Upper lobe of right lung (tissue), 1 donor: ENCODE data around the gene DRICH1. TPM values are rescaled to one million over a fixed set of nuclear protein-coding genes. Genes with fewer than 3 reads are reported as not detected.
A peak's percentile ranks its signal among the peaks of the same experiment; 100 is the strongest.

ENCODE experiments used
- ATAC-seq: fragments of 200-7000 bp; cut with Tn5 transposase; one replicate; pipeline ENCODE4 v1.9.1; 2020; ENCODE audit warnings: mild to moderate bottlenecking, moderate library complexity
- DNase-seq: peaks from one replicate; pipeline ENCODE4 v3.0.0-alpha.2; 2020
- H3K27ac ChIP-seq: fragments of 200-600 bp; one replicate; pipeline ENCODE4 v1.8.0; 2022
- H3K27me3 ChIP-seq: fragments of 200-600 bp; one replicate; pipeline ENCODE4 v1.8.0; 2022; ENCODE audit warnings: mild to moderate bottlenecking
- H3K36me3 ChIP-seq: fragments of 200-600 bp; one replicate; pipeline ENCODE4 v1.8.0; 2022
- H3K4me1 ChIP-seq: fragments of 200-600 bp; one replicate; pipeline ENCODE4 v1.8.0; 2022
- H3K4me3 ChIP-seq: fragments of 200-600 bp; one replicate; pipeline ENCODE4 v1.8.0; 2022; ENCODE audit warnings: mild to moderate bottlenecking
- H3K9me3 ChIP-seq: fragments of 200-600 bp; one replicate; pipeline ENCODE4 v1.8.0; 2022
- intact Hi-C: fragments of 100-400 bp; cut with DNase I; formaldehyde crosslinking; loops from one replicate; pipeline ENCODE4 v1.11.0; 2022
- total RNA-seq: library from RNA; stranded (reverse); fragmentation: NEBNext Ultra II Directional; extraction: Animal tissue kit (Norgen Biotek cat#: 25700); gene quantifications from one replicate; pipeline ENCODE4 v1.2.1, GENCODE V29; 2021
- TF ChIP-seq, protein P1 (sequence below): fragments of 200-600 bp; IDR thresholded peaks from one replicate; pipeline ENCODE4 v1.8.0; 2022; ENCODE audit warnings: antibody characterized with exemption
- donor health status: DM: no; HTN: yes; CAD: no; lungs with severe emphysema.

Gene DRICH1
- total RNA-seq, 1 donor from 2014 or later: 0.96 TPM

DNA sequence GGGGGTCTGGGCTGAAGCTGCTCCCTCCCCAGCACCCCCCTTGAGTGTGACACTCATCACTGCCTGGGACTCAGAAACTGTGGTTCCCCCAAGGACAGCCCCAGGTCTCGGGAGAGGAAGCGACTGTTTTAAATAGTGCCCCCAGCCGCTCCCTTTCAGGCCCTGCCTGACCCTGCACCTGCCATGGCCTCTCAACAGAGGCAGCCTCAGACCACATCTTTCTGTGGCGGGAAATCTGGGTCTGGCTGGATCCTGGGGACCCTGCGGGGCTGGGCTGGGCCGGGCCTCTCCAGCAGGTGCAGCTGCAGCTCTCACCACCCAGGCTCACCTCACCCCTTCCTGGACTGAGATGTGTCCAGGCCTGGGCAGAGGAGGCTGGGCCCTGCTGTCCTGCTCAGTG is 48.3 kb downstream of the DRICH1 start:
- no peak overlapping the region for H3K27ac ChIP-seq
- ATAC-seq (no peak), DNase-seq (no peak)
- H3K36me3 ChIP-seq: no peaks in the 10 kb centered on the region
- TF ChIP-seq, protein P1, sequence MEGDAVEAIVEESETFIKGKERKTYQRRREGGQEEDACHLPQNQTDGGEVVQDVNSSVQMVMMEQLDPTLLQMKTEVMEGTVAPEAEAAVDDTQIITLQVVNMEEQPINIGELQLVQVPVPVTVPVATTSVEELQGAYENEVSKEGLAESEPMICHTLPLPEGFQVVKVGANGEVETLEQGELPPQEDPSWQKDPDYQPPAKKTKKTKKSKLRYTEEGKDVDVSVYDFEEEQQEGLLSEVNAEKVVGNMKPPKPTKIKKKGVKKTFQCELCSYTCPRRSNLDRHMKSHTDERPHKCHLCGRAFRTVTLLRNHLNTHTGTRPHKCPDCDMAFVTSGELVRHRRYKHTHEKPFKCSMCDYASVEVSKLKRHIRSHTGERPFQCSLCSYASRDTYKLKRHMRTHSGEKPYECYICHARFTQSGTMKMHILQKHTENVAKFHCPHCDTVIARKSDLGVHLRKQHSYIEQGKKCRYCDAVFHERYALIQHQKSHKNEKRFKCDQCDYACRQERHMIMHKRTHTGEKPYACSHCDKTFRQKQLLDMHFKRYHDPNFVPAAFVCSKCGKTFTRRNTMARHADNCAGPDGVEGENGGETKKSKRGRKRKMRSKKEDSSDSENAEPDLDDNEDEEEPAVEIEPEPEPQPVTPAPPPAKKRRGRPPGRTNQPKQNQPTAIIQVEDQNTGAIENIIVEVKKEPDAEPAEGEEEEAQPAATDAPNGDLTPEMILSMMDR: no peak
- H3K4me1 ChIP-seq: no peaks in the 10 kb centered on the region
- intact Hi-C loops: no loop called here
- H3K9me3 ChIP-seq: no peaks in the 10 kb centered on the region
- H3K27me3 ChIP-seq: no peaks in the 10 kb centered on the region
- no peak overlapping the region for H3K4me3 ChIP-seq

DNA sequence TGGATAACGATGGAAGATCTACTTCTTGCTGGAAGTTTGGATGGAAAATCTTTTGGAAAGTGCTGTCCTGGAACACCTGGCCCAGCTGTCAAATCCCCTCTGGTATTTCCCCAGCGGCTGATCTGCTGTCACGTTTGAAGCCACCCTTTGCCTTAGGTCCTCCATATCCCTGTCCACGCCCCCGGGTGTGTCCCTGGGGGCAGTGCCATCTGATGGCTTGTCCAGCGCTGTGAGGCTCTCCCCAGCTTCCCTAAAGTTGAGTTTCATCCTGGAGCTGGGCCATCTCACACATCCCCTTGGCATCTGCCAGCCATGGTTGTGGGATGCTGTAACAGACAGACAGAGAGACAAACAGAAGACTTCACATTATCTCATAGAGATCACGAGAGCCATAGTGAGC is 49.0 kb downstream of the DRICH1 start:
- TF ChIP-seq, protein P1: no peak
- intact Hi-C loops: no loop called here
- Histone ChIP-seq H3K27ac (no peak overlapping the region), H3K4me3 (no peak overlapping the region), H3K4me1 (no peaks in the 10 kb centered on the region), H3K36me3 (no peaks in the 10 kb centered on the region), H3K27me3 (no peaks in the 10 kb centered on the region), H3K9me3 (no peaks in the 10 kb centered on the region)
- DNase-seq (no peak), ATAC-seq (no peak)

DNA sequence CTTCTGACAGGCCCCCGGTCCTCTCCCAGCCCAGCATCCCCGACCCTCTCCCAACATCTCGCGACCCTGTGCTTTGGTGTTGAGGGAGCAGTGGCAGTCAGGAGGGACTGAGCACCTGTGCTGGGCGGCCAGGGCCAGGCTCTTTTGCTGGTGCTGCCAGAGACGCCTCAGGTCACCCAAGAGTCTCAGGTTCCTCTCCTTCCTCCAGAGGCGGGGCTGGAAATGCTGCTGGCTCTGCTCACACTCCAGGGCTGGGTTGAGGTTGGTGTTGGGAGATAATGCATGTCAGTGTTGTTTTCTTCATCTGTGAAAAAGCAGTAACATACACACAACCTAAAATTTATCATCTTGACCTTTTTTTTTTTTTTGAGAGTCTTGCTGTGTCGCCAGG is 50.9 kb downstream of the DRICH1 start:
- Histone ChIP-seq H3K27me3 (no peaks in the 10 kb centered on the region), H3K4me3 (no peak overlapping the region), H3K27ac (no peak overlapping the region), H3K4me1 (no peaks in the 10 kb centered on the region), H3K36me3 (no peaks in the 10 kb centered on the region), H3K9me3 (no peaks in the 10 kb centered on the region)
- no peak for DNase-seq
- TF ChIP-seq, protein P1: no peak
- intact Hi-C loops: no loop called here
- ATAC-seq: no peak

DNA sequence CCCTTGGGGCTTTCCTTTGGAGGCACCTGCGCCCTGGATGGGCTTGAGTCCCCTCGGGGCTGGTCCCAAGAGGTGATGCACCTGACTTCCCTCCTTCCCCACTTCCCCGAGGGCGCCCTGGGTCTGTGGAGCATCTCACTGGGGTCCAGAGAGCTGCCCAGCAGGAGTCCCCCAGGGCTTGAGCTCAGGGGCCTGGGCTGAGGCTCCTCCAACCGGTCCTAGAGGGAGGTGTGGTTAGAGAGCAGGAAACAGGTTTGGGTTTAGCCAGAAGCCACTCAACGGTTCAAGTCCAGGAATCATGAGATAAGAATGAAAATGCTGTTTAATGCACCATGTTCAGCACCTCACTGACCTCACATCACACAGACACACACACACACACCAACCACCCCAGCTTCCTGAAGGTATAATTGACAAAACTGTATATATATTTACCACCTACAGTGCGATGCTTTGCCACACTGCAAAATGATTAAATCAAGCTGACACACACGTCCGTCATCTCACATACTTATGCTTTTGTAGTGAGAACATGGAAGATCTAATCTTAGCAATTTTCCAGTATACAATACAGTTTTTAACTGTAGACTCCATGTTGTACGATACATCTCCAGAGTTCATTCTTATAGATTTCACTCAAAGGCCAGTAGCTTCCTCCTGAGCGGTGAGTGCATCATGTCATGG is 51.4 kb downstream of the DRICH1 start:
- H3K36me3 ChIP-seq: no peaks in the 10 kb centered on the region
- H3K9me3 ChIP-seq: no peaks in the 10 kb centered on the region
- no peak overlapping the region for H3K4me3 ChIP-seq
- no peak overlapping the region for H3K27ac ChIP-seq
- intact Hi-C loops: no loop called here
- TF ChIP-seq, protein P1: no peak
- DNase-seq (no peak), ATAC-seq (no peak)
- H3K4me1 ChIP-seq: no peaks in the 10 kb centered on the region
- no peaks in the 10 kb centered on the region for H3K27me3 ChIP-seq

DNA sequence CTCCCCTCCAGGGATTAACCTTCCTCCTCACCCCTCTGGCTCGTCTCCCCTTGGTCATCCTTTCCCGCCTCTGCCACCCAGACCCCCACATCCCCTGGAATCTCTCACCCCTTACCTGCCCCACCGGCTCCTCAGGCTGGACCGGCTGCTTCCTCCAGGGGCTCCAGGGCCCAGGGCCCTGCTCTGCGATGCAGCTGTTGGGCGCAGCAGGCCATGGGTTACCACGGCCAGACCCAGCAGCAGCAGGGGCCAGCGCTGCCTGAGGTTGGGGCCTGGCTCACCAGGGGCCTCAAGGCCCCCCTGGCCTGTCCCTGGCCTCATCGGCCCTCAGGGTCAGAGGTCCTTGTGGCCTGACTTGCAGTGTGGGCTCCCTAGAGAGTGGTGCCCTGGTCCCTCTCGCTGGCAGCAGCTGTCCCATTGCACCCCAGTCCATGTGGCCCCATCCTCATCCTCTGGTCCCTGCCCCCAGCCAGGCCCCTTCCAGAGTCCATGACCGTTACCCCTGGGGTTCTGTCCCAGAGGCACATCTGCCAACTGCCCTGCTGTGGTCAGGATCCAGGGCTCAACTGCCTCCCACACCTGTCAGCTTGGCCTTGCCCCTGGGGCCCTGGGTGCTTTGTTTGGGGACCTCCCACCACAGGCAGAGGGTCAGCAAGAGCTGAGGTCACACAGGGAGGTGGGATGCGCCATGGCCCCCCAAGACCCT is 52.1 kb downstream of the DRICH1 start, which contains the start of gene IGLL1:
Gene IGLL1 (minus strand): TSS at position 421 of the 706 bp plus-strand sequence. CDS start 100 bp downstream, at position 321.
- peak; percentile 8 for ATAC-seq

More for the DNA sequence above, 52.1 kb downstream of the DRICH1 start, which contains the start of gene IGLL1:
- Histone ChIP-seq H3K27ac (no peak within 1 kb of the TSS), H3K9me3 (no peaks in the 10 kb centered on the region), H3K4me1 (no peaks in the 10 kb centered on the region), H3K27me3 (no peaks in the 10 kb centered on the region), H3K36me3 (no peaks in the 10 kb centered on the region), H3K4me3 (no peak within 1 kb of the TSS)
- no peak for DNase-seq
- TF ChIP-seq, protein P1: no peak
- intact Hi-C loops: no loop called here
